Lower leg skin (tissue), 3 donors: Measurements from ENCODE around the gene SDHAF2.
"Not testable (repeated sequence)": the region's sequence is repeated elsewhere in the genome, so short reads cannot be mapped to it uniquely, and the experiment has no call there.

ENCODE experiments used
- CTCF ChIP-seq, 3 donors: fragments of 450-650 bp; IDR thresholded peaks; one replicate each; pipeline ENCODE4 v1.5.1; 2016; ENCODE audit warnings: antibody characterized with exemption in 3 of 3, mild to moderate bottlenecking in 3 of 3, moderate library complexity in 2 of 3
- POLR2A ChIP-seq, 2 donors: fragments of 450-650 bp; IDR thresholded peaks; one replicate each; pipeline ENCODE4 v1.6.1; 2016 to 2017; ENCODE audit warnings: antibody characterized with exemption in 2 of 2, mild to moderate bottlenecking in 1 of 2, moderate library complexity in 1 of 2

GRCh38 chr11:61467602-61468001 is 37.7 kb downstream of the SDHAF2 start:
- TF ChIP-seq CTCF, POLR2A (IDR thresholded peaks at IDR 0.05): not testable (repeated sequence)
